NCI-H2196 (cell line): ENCODE results near the gene EIPR1.

ENCODE experiments used
- DNase-seq: peaks from one replicate; lab custom pipeline; 2025; ENCODE audit not compliant: unreplicated experiment; lab: John Stamatoyannopoulos, UW

EIPR1 gene

DNA sequence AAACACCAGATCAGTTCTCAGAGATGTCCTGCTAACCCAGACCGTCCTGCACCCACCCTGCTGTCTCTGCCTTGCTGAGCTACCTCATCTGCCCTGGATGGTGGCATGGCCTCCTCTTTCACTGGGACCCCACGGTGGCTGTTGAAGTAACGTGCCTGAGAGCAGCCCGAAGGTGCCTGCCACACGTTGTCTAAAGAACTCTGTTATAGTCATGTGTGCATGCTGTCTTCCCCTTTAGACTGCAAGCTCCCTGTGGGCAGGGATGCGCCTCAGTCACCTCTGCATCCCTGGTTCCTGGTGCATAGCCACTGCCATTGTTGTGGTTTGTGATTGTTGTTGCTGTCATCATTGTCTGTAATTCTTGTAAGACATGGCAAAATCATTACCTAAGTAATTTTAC is 235.9 kb downstream of the EIPR1 start:
- no peak for DNase-seq

DNA sequence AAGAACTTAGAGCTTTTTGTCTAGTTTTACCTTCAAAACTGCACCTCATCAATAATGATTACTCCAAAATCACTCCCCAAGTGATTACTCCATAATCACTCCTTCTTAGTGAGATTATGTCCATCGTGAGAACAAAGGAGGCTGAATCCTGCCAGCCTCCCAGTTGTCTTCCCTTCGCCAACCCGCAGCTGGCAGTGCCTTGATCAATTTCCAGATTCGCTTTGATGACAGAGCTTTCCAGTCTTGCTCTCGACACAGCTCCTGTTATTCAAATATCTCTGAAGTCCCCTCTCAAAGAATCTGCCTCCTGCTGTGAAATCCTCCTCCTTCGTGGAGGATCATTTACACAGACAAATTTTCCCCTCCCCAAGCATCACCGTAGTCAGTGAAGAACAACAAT is 237.7 kb downstream of the EIPR1 start:
- no peak for DNase-seq
